CD1c-positive myeloid dendritic cell (primary cell): Measurements from ENCODE around the gene KAT2B.
"Not testable (repeated sequence)": the region's sequence is repeated elsewhere in the genome, so short reads cannot be mapped to it uniquely, and the experiment has no call there.

Experiments
- DNase-seq: peaks from one replicate; pipeline ENCODE4 v3.0.0-alpha.2; 2016; ENCODE audit errors: extremely low spot score

The KAT2B gene

GRCh38 chr3:20041197-20041780, 1.0 kb downstream of the KAT2B start:
- DNase-seq, result peak; percentile 79

GRCh38 chr3:20042331-20042730, 2.1 kb downstream of the KAT2B start:
- no peak for DNase-seq

GRCh38 chr3:20043396-20043795, 3.1 kb downstream of the KAT2B start:
- peak; percentile 54 for DNase-seq

GRCh38 chr3:20043825-20044224, 3.6 kb downstream of the KAT2B start:
- no peak for DNase-seq

GRCh38 chr3:20045141-20045540, 4.9 kb downstream of the KAT2B start:
- not testable (repeated sequence) for DNase-seq

GRCh38 chr3:20046556-20046955, 6.3 kb downstream of the KAT2B start:
- no peak for DNase-seq

- DNase-seq, result no peak
Observed at GRCh38 chr3:20047341-20047779, 7.1 kb downstream of the KAT2B start.

GRCh38 chr3:20047976-20048883, 8.0 kb downstream of the KAT2B start:
- DNase-seq, result no peak

- no peak for DNase-seq
Observed at GRCh38 chr3:20051123-20051806, 11.0 kb downstream of the KAT2B start.

- no peak for DNase-seq
Observed at GRCh38 chr3:20052851-20053250, 12.6 kb downstream of the KAT2B start.

GRCh38 chr3:20054549-20054987, 14.3 kb downstream of the KAT2B start:
- peak; percentile 84 for DNase-seq

- no peak for DNase-seq
Observed at GRCh38 chr3:20055020-20055775, 15.0 kb downstream of the KAT2B start.

- no peak for DNase-seq
Observed at GRCh38 chr3:20055842-20056241, 15.6 kb downstream of the KAT2B start.

- peak; percentile 75 for DNase-seq
Observed at GRCh38 chr3:20056725-20057611, 16.7 kb downstream of the KAT2B start.

GRCh38 chr3:20057612-20058180, 17.4 kb downstream of the KAT2B start:
- no peak for DNase-seq

- DNase-seq, result no peak
Observed at GRCh38 chr3:20059929-20060328, 19.7 kb downstream of the KAT2B start.

GRCh38 chr3:20060974-20061685, 20.9 kb downstream of the KAT2B start:
- peak; percentile 84 for DNase-seq

- DNase-seq, result no peak
Observed at GRCh38 chr3:20062996-20063395, 22.8 kb downstream of the KAT2B start.

- DNase-seq, result no peak
Observed at GRCh38 chr3:20064387-20064786, 24.1 kb downstream of the KAT2B start.
